Heart left ventricle (tissue), 13 donors: ENCODE results near the gene RAB23.

Source experiments
- CTCF ChIP-seq, 12 donors: fragments of 200-600 bp; sonication (generic) in 4 of 12; IDR thresholded peaks; one replicate each; pipeline versions ENCODE4 v1.5.0 to v1.8.0; 2018 to 2022; ENCODE audit warnings: antibody characterized with exemption in 12 of 12, mild to moderate bottlenecking in 5 of 12
- POLR2A ChIP-seq, 2 donors: fragments of 450-650 bp; IDR thresholded peaks; one replicate each; pipeline ENCODE4 v1.6.1; 2017; ENCODE audit warnings: antibody characterized with exemption in 2 of 2, mild to moderate bottlenecking in 2 of 2, moderate library complexity in 2 of 2
- donor health status: ischemic (EF 13 %, LVEDD 7.1; RV severe dilation, severe dysfunction).
- donor health status: DM: no; HTN: yes; CAD: no.
- donor health status: DM: no; HTN: no; CAD: no.
- donor health status: ischemic (EF 25% LVEDD 6.9; RV normal size, moderate dysfunction).
- donor health status: ischemic (EF 25% LVEDD 5.7; RV mildly dilated, moderate dysfunction).
- donor health status: ischemic (EF 35%, LVEDD 5.7; RV mildly dilated, moderate dysfunction).
- donor health status: nonischemic (EF 11% LVEDD 7.7; RV severe dilation, severe dysfunction).
- donor health status: DM: yes; HTN: yes; CAD: no.
- donor health status: PGD.
- donor health status: ischemic (EF 29% LVEDD 5.4; RV normal size, mild dysfunction).
- donor health status: nonischemic (EF 23%, LVEDD 6.1; RV moderate dilation, normal function).

GRCh38 chr6:57137350-57137749, 84.8 kb downstream of the RAB23 start:
- no peak for TF ChIP-seq CTCF (IDR thresholded peaks at IDR 0.05)
- no peak for TF ChIP-seq POLR2A (IDR thresholded peaks at IDR 0.05)
